Stomach smooth muscle (tissue), 2 donors: ENCODE measurements around the gene QSER1.
"Not testable (repeated sequence)": the region's sequence is repeated elsewhere in the genome, so short reads cannot be mapped to it uniquely, and the experiment has no call there.

ENCODE experiments used
- H3K27ac ChIP-seq: one replicate; pipeline ENCODE4 v1.7.0; 2013; ENCODE audit warnings: mild to moderate bottlenecking, low read length, inconsistent platforms
- H3K27me3 ChIP-seq, 2 donors: one replicate each; pipeline ENCODE4 v1.7.0; 2013; ENCODE audit warnings: low read length in 2 of 2; ENCODE audit not compliant: insufficient read depth in 2 of 2, control insufficient read depth in 1 of 2
- H3K36me3 ChIP-seq, 2 donors: one replicate each; pipeline ENCODE4 v1.7.0; 2013; ENCODE audit warnings: low read length in 2 of 2; ENCODE audit not compliant: control insufficient read depth in 2 of 2, insufficient read depth in 2 of 2
- H3K4me1 ChIP-seq: one replicate; pipeline ENCODE4 v1.7.0; 2013; ENCODE audit warnings: low read length; ENCODE audit not compliant: control insufficient read depth, insufficient read depth
- H3K4me3 ChIP-seq, 2 donors: one replicate each; pipeline ENCODE4 v1.7.0; 2013; ENCODE audit warnings: low read length in 2 of 2
- H3K9ac ChIP-seq, 2 donors: one replicate each; pipeline ENCODE4 v1.7.0; 2013; ENCODE audit warnings: low read length in 2 of 2, mild to moderate bottlenecking in 1 of 2
- H3K9me3 ChIP-seq, 2 donors: one replicate each; pipeline ENCODE4 v1.7.0; 2013; ENCODE audit warnings: low read length in 2 of 2; ENCODE audit not compliant: control insufficient read depth in 2 of 2
- donor health status: healthy.
- donor health status: Pancreatic carcinoma.

The QSER1 gene

DNA sequence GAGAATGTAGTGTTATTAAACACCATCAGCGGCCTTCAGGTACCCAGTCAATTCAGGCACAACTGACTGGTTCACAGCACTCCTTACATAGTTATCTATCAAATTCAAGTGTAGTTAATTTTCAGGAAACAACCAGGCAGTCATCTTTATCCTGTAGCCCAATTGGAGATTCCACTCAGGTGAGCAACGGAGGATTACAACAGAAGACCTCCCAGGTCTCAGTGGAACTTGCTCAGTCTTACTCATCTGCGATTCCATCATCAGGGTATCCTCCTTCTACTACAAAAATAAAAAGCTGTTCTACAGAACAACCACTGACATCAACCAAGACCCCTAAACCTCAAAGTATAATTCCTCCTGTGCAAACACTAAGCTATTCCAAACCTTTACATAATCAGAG is 39.6 kb downstream of the QSER1 start:
- no peak overlapping the region for H3K27ac ChIP-seq
- H3K4me3 ChIP-seq: no peak overlapping the region
- H3K36me3 ChIP-seq: peaks cover 17 to 40% of the 10 kb centered on the region in 2 donors
- no peak overlapping the region for H3K9ac ChIP-seq
- no peaks in the 10 kb centered on the region for H3K9me3 ChIP-seq
- H3K4me1 ChIP-seq: no peaks in the 10 kb centered on the region
- H3K27me3 ChIP-seq: no peaks in the 10 kb centered on the region

DNA sequence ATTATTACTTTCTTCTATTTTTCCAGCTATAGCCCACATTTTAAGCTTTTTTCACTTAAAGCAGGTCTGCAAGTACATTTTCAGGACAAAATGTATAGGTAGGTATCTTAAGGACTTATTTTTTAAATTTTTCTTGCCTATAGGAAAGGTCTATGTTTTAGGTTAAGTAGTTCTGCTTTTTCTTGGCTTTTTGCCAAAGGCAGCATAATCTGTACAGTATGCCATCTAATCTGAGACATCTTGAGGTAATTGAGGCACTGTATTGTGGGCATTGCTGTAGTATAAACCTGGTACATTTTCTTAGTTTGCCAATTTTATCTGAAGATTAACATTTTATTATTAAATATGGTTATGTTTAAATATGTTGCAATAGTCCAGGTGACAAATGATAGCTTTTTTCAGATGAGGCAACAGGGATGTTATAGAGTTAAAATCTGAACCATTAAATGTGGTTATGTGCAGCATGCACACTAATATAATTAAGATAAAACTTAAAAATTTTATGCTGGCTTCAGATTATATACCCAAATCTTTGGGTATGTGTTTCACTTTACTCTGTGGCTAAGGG is 42.9 kb downstream of the QSER1 start:
- no peak overlapping the region for H3K4me3 ChIP-seq
- no peak overlapping the region for H3K9ac ChIP-seq
- H3K9me3 ChIP-seq: no peaks in the 10 kb centered on the region
- peaks cover 17 to 40% of the 10 kb centered on the region in 2 donors for H3K36me3 ChIP-seq
- no peaks in the 10 kb centered on the region for H3K27me3 ChIP-seq
- no peak overlapping the region for H3K27ac ChIP-seq
- H3K4me1 ChIP-seq: no peaks in the 10 kb centered on the region

DNA sequence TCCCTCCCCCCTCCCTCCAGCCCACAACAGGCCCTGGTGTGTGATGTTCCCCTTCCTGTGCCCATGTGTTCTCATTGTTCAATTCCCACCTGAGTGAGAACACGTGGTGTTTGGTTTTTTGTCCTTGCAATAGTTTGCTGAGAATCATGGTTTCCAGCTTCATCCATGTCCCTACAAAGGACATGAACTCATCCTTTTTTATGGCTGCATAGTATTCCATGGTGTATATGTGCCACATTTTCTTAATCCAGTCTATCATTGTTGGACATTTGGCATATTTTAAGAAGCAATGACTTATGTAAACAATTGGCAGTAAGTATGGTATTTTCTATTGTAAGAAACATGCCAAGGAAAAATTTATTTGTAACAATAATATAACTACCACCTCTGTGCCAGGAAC is 43.6 kb downstream of the QSER1 start:
- peaks cover 17 to 40% of the 10 kb centered on the region in 2 donors for H3K36me3 ChIP-seq

DNA sequence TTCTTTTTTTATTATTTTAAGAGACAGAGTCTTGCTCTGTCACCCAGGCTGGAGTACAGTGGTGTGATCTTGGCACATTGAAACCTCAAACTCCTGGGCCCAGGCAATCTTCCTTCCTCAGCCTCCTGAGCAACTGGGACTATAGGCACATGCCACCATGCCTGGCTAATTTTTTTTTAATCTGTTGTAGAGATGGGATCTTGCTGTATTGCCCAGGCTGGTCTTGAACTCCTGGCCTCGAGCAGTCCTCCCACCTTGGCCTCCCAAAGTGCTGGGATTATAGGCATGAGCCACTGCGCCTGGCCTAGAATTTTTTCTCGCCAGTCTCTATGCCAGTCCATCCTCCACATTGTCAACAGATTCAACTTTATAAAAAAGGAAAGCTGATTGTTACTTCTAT is 44.7 kb downstream of the QSER1 start:
- H3K9ac ChIP-seq, H3K9me3 ChIP-seq, H3K27me3 ChIP-seq, H3K27ac ChIP-seq, H3K4me1 ChIP-seq, H3K4me3 ChIP-seq: not testable (repeated sequence)
- peaks cover 8 to 32% of the 10 kb centered on the region in 2 donors for H3K36me3 ChIP-seq

More for the DNA sequence above, 43.6 kb downstream of the QSER1 start:
- not testable (repeated sequence) for H3K4me3 ChIP-seq, H3K27me3 ChIP-seq, H3K27ac ChIP-seq, H3K9ac ChIP-seq, H3K9me3 ChIP-seq, H3K4me1 ChIP-seq

DNA sequence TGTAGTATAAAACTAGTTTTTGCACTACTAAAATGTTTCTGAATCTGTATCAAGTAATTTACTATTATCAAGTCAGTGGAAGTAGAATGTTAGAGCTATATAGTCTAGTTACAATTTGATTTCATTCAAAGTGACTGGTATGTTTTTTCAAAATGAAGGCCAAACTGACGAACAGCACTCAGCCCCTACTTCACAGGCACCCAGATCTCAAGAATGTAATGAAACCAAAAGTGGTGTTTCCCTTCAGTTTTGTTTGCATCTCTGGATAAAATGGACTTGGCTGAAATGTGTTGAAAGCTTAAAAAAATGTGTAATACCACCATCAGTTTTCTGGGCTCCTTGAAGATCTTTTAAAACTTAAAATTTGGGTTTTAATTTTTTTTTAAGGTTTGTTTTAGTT is 46.4 kb downstream of the QSER1 start:
- Histone ChIP-seq H3K9ac (no peak overlapping the region), H3K4me3 (no peak overlapping the region), H3K27ac (no peak overlapping the region), H3K9me3 (no peaks in the 10 kb centered on the region), H3K4me1 (no peaks in the 10 kb centered on the region), H3K36me3 (peaks cover 0 to 16% of the 10 kb centered on the region in 2 donors), H3K27me3 (no peaks in the 10 kb centered on the region)

DNA sequence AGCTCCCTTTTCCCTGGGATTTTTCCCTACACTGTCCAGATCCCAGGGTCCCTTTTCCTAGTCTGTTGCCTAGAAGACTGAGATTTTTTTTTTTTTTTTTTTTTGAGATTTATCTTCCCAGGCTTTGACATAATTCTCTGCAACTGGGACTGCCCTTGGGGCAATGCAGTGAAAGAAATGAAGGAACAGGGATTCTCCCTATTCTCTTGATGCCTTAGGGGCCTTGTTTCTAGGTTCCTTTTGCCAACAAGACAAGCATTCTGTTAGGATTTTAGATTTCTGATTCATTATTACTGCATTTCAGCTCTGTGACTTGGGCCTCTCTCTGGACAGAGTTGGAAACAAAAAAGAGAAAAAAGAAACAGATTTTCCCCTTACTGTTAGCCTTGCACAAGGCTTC is 47.3 kb downstream of the QSER1 start:
- Histone ChIP-seq H3K4me3 (no peak overlapping the region), H3K9ac (no peak overlapping the region), H3K4me1 (no peaks in the 10 kb centered on the region), H3K36me3 (peaks cover 0 to 11% of the 10 kb centered on the region in 2 donors), H3K27me3 (no peaks in the 10 kb centered on the region), H3K27ac (no peak overlapping the region), H3K9me3 (no peaks in the 10 kb centered on the region)

DNA sequence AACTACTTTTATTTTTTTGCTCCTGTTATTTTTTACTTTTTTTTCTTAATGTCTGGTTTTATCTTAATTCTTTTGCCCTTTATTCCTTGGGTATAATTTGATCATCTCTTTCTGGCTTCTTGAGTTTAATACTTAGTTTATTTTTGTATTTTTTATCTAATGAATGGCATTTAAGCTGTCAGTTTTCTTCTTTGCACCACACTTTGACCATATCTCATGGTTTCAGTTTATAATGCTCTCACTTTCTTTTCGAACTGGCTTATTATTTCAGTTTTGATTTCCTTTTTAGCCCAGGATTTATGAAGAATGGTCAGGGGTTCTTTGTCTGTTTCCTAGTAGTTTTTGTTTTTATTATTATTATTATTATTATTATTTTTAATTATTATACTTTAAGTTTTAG is 48.3 kb downstream of the QSER1 start:
- H3K27ac ChIP-seq: no peak overlapping the region
- H3K9me3 ChIP-seq: no peaks in the 10 kb centered on the region
- peaks cover 0 to 8% of the 10 kb centered on the region in 2 donors for H3K36me3 ChIP-seq
- no peak overlapping the region for H3K9ac ChIP-seq
- H3K27me3 ChIP-seq: no peaks in the 10 kb centered on the region
- H3K4me1 ChIP-seq: no peaks in the 10 kb centered on the region
- no peak overlapping the region for H3K4me3 ChIP-seq

DNA sequence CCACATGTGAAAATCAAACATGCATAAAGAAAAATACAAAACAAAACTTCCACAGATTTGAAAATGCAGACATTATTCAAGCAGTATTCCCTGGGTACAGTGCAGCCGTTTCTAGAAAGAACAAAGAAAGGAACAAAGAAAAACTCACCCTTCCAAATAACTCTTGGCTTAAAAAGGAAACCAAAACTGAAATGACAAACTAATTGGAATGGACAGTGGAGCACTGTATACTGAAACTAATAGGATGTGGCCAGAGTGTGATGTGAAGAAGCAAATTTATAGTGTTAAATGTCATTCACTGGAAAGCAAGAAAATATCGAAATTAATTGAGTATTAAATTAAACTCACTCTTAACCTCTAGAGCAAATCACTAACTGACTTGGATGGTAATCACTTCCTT is 55.4 kb downstream of the QSER1 start:
- Histone ChIP-seq H3K4me3 (no peak overlapping the region), H3K36me3 (no peaks in the 10 kb centered on the region), H3K4me1 (no peaks in the 10 kb centered on the region), H3K27me3 (no peaks in the 10 kb centered on the region), H3K27ac (no peak overlapping the region), H3K9ac (no peak overlapping the region), H3K9me3 (no peaks in the 10 kb centered on the region)

DNA sequence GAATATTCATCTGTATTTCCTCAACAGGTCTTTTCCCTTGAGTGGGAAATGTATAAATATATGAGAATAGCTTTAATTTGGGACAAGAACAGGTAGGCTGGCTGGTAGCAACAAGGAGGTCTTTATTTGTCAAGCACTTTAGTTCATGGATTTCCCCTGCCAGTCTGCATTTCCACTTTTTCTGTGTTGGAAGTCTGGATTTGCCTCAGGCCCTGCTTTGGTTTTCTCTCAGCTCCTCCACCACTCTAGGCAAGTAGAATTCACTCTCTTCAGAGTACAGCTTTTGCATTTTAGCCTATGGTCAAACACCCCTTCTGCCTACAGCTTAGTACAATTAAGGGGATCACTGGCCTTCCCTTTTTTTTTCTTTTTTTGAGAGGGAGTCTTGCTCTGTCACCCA is 57.1 kb downstream of the QSER1 start:
- Histone ChIP-seq H3K27me3 (no peaks in the 10 kb centered on the region), H3K4me3 (no peak overlapping the region), H3K9me3 (no peaks in the 10 kb centered on the region), H3K27ac (no peak overlapping the region), H3K4me1 (no peaks in the 10 kb centered on the region), H3K36me3 (no peaks in the 10 kb centered on the region), H3K9ac (no peak overlapping the region)

DNA sequence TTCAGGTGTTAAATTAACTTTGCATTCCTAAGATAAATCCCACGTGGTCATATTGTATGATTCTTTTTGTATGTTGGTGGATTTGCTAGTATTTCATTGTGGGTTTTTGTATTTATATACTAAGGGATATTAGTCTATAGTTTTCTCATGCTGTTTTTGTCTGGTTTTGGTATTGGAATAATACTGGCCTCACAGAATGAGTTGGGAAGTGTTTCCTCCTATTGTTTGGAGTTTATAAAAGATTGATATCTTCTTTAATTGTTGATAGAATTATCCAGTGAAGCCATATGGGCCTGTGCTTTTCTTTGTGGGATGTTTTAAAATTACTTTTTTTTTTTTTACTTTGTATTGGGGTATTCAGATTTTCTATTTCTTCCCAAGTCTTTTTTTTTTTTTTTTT is 59.8 kb downstream of the QSER1 start:
- H3K36me3 ChIP-seq: peaks cover 0 to 3% of the 10 kb centered on the region in 2 donors
- no peaks in the 10 kb centered on the region for H3K27me3 ChIP-seq
- H3K9me3 ChIP-seq: no peaks in the 10 kb centered on the region
- H3K9ac ChIP-seq: no peak overlapping the region
- no peak overlapping the region for H3K4me3 ChIP-seq
- no peak overlapping the region for H3K27ac ChIP-seq
- no peaks in the 10 kb centered on the region for H3K4me1 ChIP-seq

DNA sequence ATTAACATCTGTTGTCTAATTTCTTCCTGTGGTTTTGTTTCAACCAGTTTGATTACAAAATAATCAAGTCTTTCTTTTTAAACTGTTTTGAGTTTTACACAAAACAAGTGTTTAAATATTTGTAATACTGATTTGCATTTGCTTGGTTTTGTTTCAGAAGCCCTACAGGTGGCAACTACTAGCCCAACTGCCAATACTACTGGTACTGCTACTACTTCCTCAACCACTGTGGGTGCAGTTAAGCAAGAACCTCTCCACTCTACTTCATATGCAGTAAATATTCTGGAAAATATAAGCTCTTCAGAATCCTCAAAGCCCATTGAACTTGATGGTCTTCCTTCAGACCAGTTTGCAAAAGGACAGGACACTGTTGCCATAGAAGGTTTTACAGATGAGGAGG is 61.1 kb downstream of the QSER1 start:
- Histone ChIP-seq H3K4me3 (no peak overlapping the region), H3K4me1 (no peaks in the 10 kb centered on the region), H3K27me3 (no peaks in the 10 kb centered on the region), H3K9ac (no peak overlapping the region), H3K9me3 (no peaks in the 10 kb centered on the region), H3K27ac (no peak overlapping the region), H3K36me3 (peaks cover 5 to 8% of the 10 kb centered on the region in 2 donors)
